Immature natural killer cell (primary cell): ENCODE measurements around the gene MTMR10. TPM values are rescaled to one million over a fixed set of nuclear protein-coding genes. Genes with fewer than 3 reads are reported as not detected.
A peak's percentile ranks its signal among the peaks of the same experiment; 100 is the strongest.

ENCODE experiments used
- DNase-seq, 3 donors: peaks; one replicate each; pipeline ENCODE4 v3.0.0; 2022; ENCODE audit warnings: mixed read lengths in 1 of 3
- H3K27ac Mint-ChIP-seq, 6 donors: one replicate each; pipeline ENCODE4 v1.8.0; 2020; ENCODE audit warnings: mixed read lengths in 6 of 6, mild to moderate bottlenecking in 5 of 6, inconsistent platforms in 4 of 6, moderate library complexity in 3 of 6
- H3K27me3 Mint-ChIP-seq, 3 donors: one replicate each; pipeline ENCODE4 v1.8.0; 2020 to 2021; ENCODE audit warnings: low read depth in 3 of 3, mild to moderate bottlenecking in 3 of 3, mixed read lengths in 3 of 3, moderate library complexity in 3 of 3, inconsistent platforms in 1 of 3
- H3K36me3 Mint-ChIP-seq, 3 donors: one replicate each; pipeline ENCODE4 v1.8.0; 2020; ENCODE audit warnings: mixed read lengths in 3 of 3, inconsistent platforms in 2 of 3, mild to moderate bottlenecking in 2 of 3
- H3K4me1 Mint-ChIP-seq, 2 donors: one replicate each; pipeline ENCODE4 v1.8.0; 2020; ENCODE audit warnings: inconsistent platforms in 2 of 2, mild to moderate bottlenecking in 2 of 2, mixed read lengths in 2 of 2, moderate library complexity in 1 of 2
- H3K4me3 Mint-ChIP-seq, 5 donors: one replicate each; pipeline ENCODE4 v1.8.0; 2020; ENCODE audit warnings: mild to moderate bottlenecking in 5 of 5, mixed read lengths in 5 of 5, inconsistent platforms in 3 of 5, moderate library complexity in 3 of 5
- H3K9me3 Mint-ChIP-seq, 6 donors: one replicate each; pipeline ENCODE4 v1.8.0; 2020; ENCODE audit warnings: mild to moderate bottlenecking in 6 of 6, mixed read lengths in 6 of 6, inconsistent platforms in 4 of 6, moderate library complexity in 3 of 6
- polyA plus RNA-seq, 3 donors: library from polyadenylated mRNA; unstranded; fragments of 300-500 nt; fragmentation: Illumina TruSeq; gene quantifications; one replicate each; pipeline ENCODE4 v1.2.3, GENCODE V29; 2021

The MTMR10 gene
- polyA plus RNA-seq, 3 donors from 2014 or later, result 3.3 to 10.7 (median 4.0) TPM

DNA sequence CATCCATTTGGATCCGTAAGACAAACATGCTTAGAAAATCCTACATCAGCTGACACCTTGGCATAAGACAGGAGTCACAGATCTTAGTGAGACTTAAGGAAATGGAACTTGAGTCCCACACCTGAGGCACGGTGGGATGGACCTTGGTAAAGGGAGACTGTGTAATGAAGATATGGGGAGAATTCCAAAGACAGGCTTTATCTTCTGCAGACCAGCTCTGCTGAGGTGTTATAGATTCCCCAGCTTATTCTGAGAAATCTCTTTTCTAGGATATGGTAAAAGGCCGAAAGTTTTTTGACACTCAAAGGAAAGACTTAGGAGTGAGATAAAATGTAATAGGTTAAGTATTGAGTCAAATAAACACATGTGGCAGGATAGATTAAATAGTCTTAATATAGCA is 8.3 kb upstream of the MTMR10 start:
- Mint-ChIP-seq H3K4me1 (peaks cover 13 to 23% of the 10 kb centered on the region in 2 donors), H3K4me3 (no peak overlapping the region), H3K27ac (no peak overlapping the region), H3K36me3 (no peaks in the 10 kb centered on the region), H3K9me3 (no peaks in the 10 kb centered on the region), H3K27me3 (peaks cover 4 to 11% (median 7%) of the 10 kb centered on the region in 3 donors)
- no peak for DNase-seq

DNA sequence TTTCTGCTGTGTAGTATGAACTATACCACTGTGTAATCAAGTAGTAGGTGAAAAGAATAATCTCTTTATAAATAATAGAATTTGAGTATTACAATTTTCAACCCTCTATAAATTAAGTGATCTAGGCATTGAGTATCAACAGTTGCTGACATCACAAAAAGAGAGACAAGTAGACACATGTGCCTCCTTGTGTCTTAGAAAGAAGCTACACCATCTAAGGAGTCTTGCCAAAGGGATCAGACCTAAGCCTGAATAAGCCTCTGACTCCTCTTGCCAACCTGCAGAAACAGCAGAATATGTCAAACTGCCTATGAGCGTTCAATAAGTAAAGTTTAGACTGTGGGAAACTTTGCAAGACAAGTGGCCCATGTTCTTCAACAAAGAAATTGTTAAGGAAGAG is 5.8 kb upstream of the MTMR10 start:
- peaks cover 8 to 10% (median 9%) of the 10 kb centered on the region in 3 donors for H3K27me3 Mint-ChIP-seq
- H3K4me3 Mint-ChIP-seq, result no peak overlapping the region
- no peak for DNase-seq
- no peaks in the 10 kb centered on the region for H3K9me3 Mint-ChIP-seq
- H3K36me3 Mint-ChIP-seq, result no peaks in the 10 kb centered on the region
- peaks cover 1 to 4% of the 10 kb centered on the region in 2 donors for H3K4me1 Mint-ChIP-seq
- H3K27ac Mint-ChIP-seq, result no peak overlapping the region

DNA sequence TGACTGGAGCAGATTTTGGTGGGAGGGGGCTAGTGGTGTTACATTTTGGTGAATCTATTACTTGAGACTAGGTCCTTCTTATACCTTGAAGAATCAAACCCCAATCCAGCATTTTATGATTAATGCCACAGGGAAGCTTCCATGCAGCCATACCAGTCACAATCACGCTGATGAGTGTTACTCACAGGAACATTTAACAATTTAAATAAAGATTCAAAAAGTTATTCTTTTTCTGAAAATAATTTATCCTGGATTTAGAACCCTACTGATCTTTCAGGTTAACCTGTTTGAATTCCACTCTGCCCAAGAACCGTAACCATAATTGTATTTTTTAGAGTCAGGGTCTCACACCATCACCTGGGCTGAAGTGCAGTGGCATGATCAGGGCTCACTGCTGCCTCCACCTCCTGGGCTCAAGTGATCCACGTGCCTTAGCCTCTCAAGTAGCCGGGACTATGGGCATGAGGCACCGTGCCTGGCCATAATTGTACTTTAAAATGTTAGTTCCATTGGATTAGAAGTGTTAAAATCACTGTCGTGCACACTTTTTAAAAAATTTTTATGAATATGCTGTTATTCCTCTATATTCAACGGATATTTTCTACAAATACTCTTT is 929 bp upstream of the MTMR10 start:
- no peaks in the 10 kb centered on the region for H3K36me3 Mint-ChIP-seq
- H3K27ac Mint-ChIP-seq, result peak overlapping the region; percentile 82 to 91 (median 89)
- no peaks in the 10 kb centered on the region for H3K9me3 Mint-ChIP-seq
- peaks cover 14 to 23% (median 21%) of the 10 kb centered on the region in 3 donors for H3K27me3 Mint-ChIP-seq
- H3K4me3 Mint-ChIP-seq, result peak overlapping the region; percentile 81 to 86 (median 86)
- H3K4me1 Mint-ChIP-seq, result peaks cover 29 to 35% of the 10 kb centered on the region in 2 donors
- DNase-seq, result no peak

DNA sequence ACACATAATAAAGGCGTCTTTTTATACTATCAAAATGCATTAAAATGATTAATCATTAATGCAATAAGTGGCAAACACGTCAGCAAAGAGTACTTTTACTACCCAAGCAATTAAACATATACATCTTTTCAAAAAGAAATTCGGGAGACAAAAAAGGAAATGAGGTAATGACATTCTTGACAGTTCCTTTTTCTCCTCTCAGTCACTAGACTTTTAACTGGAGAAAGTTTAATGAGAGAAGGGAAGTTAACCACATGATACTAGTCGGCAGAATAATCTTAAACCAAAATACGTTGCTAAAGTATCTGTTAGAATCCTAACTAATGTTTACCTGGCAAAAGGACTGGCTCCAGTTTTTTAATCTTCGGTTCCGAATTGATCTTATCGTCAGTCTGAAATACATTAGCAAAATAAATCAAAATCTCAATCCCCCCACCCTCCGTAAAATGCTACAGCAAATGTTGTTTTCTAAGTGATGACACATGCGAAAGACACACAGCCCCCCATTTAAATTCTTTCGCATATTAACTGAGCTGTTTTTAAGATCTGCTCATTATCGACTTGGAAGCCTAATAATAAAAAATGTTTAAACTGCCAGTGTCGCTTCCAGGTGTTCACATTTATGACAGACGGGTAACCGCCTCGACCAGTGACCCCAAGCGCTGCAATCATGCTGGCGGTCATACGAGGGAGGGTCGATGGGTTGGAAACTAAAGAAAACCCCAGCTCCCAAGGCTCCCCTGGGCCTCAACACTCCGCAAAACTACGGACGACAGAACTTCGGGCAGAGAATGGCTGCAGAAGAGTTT is 778 bp downstream of the MTMR10 start:
- no peak for DNase-seq

DNA sequence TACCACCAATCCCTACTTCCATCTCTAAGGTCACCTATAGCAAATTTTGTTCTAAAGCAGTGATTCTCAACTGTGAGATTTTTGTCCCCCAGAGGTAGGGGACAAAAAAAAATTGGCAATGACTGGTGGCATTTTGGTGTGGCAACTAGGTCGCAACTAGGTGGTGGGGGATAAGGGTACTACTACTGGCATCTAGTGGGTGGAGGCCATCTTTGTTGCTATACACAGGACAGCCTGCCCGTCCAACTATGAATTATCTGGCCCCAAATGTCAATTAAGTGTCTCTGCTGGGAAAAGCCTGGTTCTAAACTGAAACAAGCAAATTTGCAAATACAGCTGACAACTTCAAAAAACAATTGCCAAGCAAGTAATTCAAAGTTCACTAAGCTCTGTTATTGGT is 1.4 kb downstream of the MTMR10 start:
- peaks cover 42 to 54% of the 10 kb centered on the region in 2 donors for H3K4me1 Mint-ChIP-seq
- H3K36me3 Mint-ChIP-seq, result no peaks in the 10 kb centered on the region
- H3K27ac Mint-ChIP-seq, result peak overlapping the region in 4 of 6 donors; percentile 89 to 95 (median 92)
- no peak for DNase-seq
- H3K27me3 Mint-ChIP-seq, result peaks cover 8 to 23% (median 21%) of the 10 kb centered on the region in 3 donors
- peak overlapping the region; percentile 94 to 97 (median 96) for H3K4me3 Mint-ChIP-seq
- no peaks in the 10 kb centered on the region for H3K9me3 Mint-ChIP-seq

More for the DNA sequence above, 778 bp downstream of the MTMR10 start:
- Mint-ChIP-seq H3K27ac (peak overlapping the region; percentile 89 to 95 (median 92)), H3K27me3 (peaks cover 11 to 23% (median 21%) of the 10 kb centered on the region in 3 donors), H3K36me3 (no peaks in the 10 kb centered on the region), H3K4me1 (peaks cover 36 to 47% of the 10 kb centered on the region in 2 donors), H3K4me3 (peak overlapping the region; percentile 94 to 97 (median 96)), H3K9me3 (no peaks in the 10 kb centered on the region)

DNA sequence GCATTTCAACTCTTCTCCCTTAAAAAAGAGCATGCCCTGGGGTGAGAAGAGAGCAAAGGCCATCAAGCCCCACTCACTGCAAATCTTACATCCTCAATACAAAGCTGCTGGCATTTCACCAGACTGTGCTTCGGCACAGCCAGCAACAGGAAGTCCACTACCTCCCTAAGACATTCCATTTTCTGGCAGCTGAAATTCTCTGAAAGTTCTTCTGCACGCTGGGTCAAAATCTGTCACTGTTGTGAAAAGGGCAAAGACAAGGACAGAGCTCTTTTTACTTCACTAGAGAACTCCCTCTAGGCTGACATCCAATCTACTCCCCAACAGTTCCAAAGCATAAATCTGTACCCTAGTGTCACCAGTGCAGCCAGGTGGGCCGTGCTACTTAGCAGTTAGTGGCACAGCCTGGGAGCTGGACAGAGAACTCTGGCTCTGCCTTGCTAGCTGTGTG is 6.3 kb downstream of the MTMR10 start:
- Mint-ChIP-seq H3K4me3 (peak overlapping the region in 1 of 5 donors; percentile 23), H3K36me3 (peaks cover 0 to 20% (median 12%) of the 10 kb centered on the region in 3 donors), H3K9me3 (no peaks in the 10 kb centered on the region), H3K27me3 (peaks cover 0 to 2% (median 0%) of the 10 kb centered on the region in 3 donors), H3K4me1 (peaks cover 67 to 85% of the 10 kb centered on the region in 2 donors), H3K27ac (peak overlapping the region in 2 of 6 donors; percentile 4 to 37)
- DNase-seq, result no peak

DNA sequence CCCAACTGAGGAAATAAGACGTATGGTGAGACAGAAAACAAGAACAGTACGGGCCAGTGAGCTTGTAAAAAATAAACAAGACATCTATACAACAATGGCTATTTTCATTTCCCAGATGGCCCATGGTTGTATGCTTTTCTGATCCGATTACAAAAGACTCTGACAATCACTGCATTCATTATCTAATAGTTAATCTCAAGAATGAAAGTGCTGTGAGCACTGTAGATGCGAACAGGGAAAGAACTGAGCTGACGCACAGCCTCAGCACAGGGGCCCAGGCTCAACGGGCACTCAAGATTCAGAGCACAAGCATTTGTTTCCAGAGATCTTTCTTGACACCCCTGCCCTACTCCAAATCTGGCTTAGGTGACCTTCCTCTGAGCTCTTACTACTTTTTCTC is 6.9 kb downstream of the MTMR10 start:
- no peak for DNase-seq
- Mint-ChIP-seq H3K27ac (peak overlapping the region in 1 of 6 donors; percentile 37), H3K27me3 (peaks cover 0 to 2% (median 0%) of the 10 kb centered on the region in 3 donors), H3K4me3 (no peak overlapping the region), H3K36me3 (peaks cover 0 to 24% (median 13%) of the 10 kb centered on the region in 3 donors), H3K4me1 (peaks cover 68 to 85% of the 10 kb centered on the region in 2 donors), H3K9me3 (no peaks in the 10 kb centered on the region)

DNA sequence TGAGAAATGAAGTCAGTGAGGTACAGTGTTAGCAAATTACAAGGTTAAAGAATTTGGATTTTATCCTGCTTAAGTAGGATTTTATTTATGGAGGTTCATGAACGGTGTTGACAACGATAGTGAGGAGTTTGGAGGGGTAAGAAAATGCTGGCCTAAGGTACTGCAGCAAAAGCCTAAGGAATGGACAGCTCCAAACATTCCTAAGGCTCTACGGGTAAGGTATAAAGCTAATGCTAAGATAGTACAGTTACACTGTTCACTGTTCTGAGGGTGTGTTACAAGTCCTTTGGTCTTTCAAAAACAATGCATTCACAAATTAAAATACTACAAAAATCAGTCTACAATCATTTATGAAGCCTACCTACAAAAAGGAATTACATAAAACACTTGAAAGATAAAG is 7.3 kb downstream of the MTMR10 start:
- H3K27me3 Mint-ChIP-seq, result peaks cover 0 to 2% (median 0%) of the 10 kb centered on the region in 3 donors
- H3K36me3 Mint-ChIP-seq, result peaks cover 0 to 24% (median 13%) of the 10 kb centered on the region in 3 donors

DNA sequence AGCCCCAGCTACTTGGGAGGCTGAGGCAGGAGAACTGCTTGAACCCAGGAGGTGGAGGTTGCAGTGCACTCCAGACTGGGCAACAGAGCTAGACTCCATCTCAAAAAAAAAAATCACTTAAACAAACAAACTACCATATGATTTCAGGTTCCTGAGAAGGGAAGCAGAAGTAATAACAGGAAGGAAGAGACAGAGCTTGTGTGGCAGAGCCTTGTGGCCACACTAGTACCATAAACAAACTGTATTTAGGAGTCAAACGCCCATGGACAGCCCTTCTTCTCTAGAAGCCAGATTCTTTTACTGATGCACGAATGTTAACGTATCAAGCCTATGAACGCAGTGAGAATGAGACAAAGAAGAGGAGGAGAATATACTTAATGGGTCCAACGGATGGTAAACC is 12.0 kb downstream of the MTMR10 start:
- Mint-ChIP-seq H3K4me1 (peaks cover 58 to 79% of the 10 kb centered on the region in 2 donors), H3K27ac (peak overlapping the region in 2 of 6 donors; percentile 29 to 43), H3K4me3 (peak overlapping the region; percentile 14 to 48 (median 28)), H3K9me3 (no peaks in the 10 kb centered on the region), H3K36me3 (peaks cover 0 to 24% (median 13%) of the 10 kb centered on the region in 3 donors), H3K27me3 (peaks cover 0 to 2% (median 0%) of the 10 kb centered on the region in 3 donors)
- no peak for DNase-seq

More for the DNA sequence above, 7.3 kb downstream of the MTMR10 start:
- Mint-ChIP-seq H3K4me1 (peaks cover 73 to 88% of the 10 kb centered on the region in 2 donors), H3K27ac (peak overlapping the region in 1 of 6 donors; percentile 6), H3K9me3 (no peaks in the 10 kb centered on the region), H3K4me3 (no peak overlapping the region)
- DNase-seq, result no peak

DNA sequence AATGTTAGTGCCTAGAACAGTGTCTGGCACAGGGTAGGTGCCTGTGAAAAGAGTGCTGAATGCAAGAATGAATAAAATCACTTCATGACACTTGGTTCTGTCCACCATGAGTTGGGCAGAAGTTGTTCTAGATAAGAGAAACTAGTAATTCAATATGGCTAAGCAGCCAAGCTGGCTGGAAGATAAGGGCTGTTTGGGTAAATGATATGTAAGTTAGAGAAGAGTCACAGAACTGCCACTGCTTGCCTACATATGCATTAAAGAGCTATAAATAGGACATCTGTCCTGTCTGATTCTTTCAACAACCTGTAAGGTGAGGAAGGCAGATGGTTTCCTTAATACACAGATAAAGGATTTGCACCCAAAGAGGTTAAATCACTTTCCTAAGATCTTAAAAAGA is 13.1 kb downstream of the MTMR10 start:
- Mint-ChIP-seq H3K36me3 (peaks cover 0 to 25% (median 18%) of the 10 kb centered on the region in 3 donors), H3K27ac (no peak overlapping the region), H3K9me3 (no peaks in the 10 kb centered on the region), H3K4me1 (peaks cover 48 to 68% of the 10 kb centered on the region in 2 donors), H3K4me3 (no peak overlapping the region), H3K27me3 (no peaks in the 10 kb centered on the region)
- no peak for DNase-seq

DNA sequence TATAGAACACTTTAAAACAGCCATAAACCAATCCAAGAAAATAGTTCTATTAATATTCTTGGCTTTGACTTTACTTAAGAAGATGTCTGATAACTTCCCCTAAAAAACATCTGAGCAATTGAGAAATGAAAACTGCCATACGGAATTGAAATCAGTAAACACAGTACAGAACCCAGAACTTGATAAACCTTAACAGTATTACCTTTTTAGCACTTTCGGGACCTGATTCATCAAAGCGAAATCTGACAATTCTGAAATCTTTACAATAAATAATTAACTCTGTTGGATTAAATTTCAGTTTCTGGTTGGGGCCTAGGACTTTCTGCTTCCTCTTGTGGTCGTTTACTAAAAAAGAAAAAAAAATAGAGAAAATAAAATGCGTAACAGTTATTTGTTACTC is 17.3 kb downstream of the MTMR10 start:
- peaks cover 3 to 30% (median 5%) of the 10 kb centered on the region in 3 donors for H3K36me3 Mint-ChIP-seq
- no peak overlapping the region for H3K27ac Mint-ChIP-seq
- H3K4me3 Mint-ChIP-seq, result no peak overlapping the region
- peaks cover 28 to 53% of the 10 kb centered on the region in 2 donors for H3K4me1 Mint-ChIP-seq
- no peaks in the 10 kb centered on the region for H3K9me3 Mint-ChIP-seq
- DNase-seq, result no peak
- H3K27me3 Mint-ChIP-seq, result no peaks in the 10 kb centered on the region

DNA sequence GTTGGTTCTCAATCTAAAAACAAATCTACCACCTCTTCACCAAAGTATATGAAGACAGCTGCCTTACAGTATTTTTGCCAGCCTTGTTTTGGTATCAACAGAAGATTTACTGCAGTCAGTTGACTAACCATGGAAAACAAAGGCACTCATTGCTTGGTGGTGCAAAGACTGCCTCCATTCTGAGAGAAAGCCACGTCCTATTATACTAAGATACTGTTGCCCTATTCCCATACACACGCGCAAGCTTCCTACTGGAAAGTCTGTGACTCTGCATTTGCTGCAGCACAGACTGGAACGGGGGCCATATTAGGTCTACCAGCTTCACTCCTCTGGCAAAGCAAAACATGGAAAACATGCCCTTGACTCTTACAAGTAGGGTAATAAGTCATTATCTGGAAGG is 18.0 kb downstream of the MTMR10 start:
- H3K27me3 Mint-ChIP-seq, result no peaks in the 10 kb centered on the region
- no peak overlapping the region for H3K27ac Mint-ChIP-seq
- no peak for DNase-seq
- H3K4me1 Mint-ChIP-seq, result peaks cover 26 to 53% of the 10 kb centered on the region in 2 donors
- H3K36me3 Mint-ChIP-seq, result peaks cover 3 to 30% (median 5%) of the 10 kb centered on the region in 3 donors
- H3K9me3 Mint-ChIP-seq, result no peaks in the 10 kb centered on the region
- no peak overlapping the region for H3K4me3 Mint-ChIP-seq

DNA sequence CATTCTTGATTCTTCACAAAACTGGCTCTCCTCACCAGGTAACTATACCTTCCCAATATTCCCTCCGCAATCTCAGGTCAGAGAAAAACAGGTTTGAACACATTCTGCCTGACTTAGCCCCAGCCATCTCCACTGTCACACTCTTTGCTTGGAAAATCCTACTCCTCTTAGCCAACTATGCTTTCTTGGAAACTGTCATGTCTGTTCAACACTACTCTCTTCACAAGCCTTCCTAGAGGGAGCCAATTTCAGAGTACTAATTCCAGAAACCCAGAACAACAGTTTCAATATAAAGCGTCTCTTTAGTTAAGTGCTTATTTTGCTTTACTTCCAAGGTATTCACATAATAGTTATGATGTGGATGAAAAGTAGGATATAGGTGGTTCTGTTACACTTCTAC is 21.7 kb downstream of the MTMR10 start:
- H3K27me3 Mint-ChIP-seq, result no peaks in the 10 kb centered on the region
- H3K27ac Mint-ChIP-seq, result no peak overlapping the region

DNA sequence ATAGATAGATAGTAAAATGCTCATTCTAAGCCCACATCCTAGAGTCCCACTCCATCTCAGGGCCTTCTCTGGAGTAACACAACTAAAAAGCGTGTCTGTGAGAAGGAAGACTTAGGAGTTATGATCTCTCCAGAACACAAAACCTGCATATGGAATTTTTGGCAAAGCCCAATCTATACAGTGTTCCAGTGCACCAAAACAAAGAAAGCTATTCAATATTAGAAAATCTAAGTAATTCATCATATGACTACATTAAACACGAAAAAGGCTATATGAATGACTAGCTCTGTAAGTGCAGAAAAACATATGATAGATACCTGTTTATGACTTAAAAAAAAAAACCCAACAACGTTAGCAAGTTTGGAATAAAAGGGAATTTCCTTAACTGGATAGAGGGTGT is 27.7 kb downstream of the MTMR10 start:
- peaks cover 8 to 23% of the 10 kb centered on the region in 2 donors for H3K4me1 Mint-ChIP-seq
- H3K4me3 Mint-ChIP-seq, result no peak overlapping the region
- H3K27me3 Mint-ChIP-seq, result peaks cover 0 to 4% (median 0%) of the 10 kb centered on the region in 3 donors
- H3K36me3 Mint-ChIP-seq, result peaks cover 16 to 46% (median 20%) of the 10 kb centered on the region in 3 donors
- H3K27ac Mint-ChIP-seq, result peak overlapping the region in 1 of 6 donors; percentile 19
- no peaks in the 10 kb centered on the region for H3K9me3 Mint-ChIP-seq
- DNase-seq, result no peak

More for the DNA sequence above, 21.7 kb downstream of the MTMR10 start:
- no peak for DNase-seq
- H3K36me3 Mint-ChIP-seq, result peaks cover 8 to 39% (median 11%) of the 10 kb centered on the region in 3 donors
- no peaks in the 10 kb centered on the region for H3K9me3 Mint-ChIP-seq
- H3K4me1 Mint-ChIP-seq, result peaks cover 18 to 44% of the 10 kb centered on the region in 2 donors
- H3K4me3 Mint-ChIP-seq, result no peak overlapping the region
